HepG2 (cell line): ENCODE data around the gene FADD. TPM values are rescaled to one million over a fixed set of nuclear protein-coding genes. Genes with fewer than 3 reads are reported as not detected.
A peak's percentile ranks its signal among the peaks of the same experiment; 100 is the strongest.

Experiments used
- CEBPB ChIP-seq: IDR thresholded peaks from 2 replicates; pipeline ENCODE4 v1.6.1; 2011; ENCODE audit warnings: low read depth, low read length, improper control_type of control experiment, borderline replicate concordance
- POLR2A ChIP-seq, 2 experiments: IDR thresholded peaks; 2 replicates each; pipeline ENCODE4 v1.6.1; 2011; ENCODE audit warnings: low read depth in 2 of 2, low read length in 2 of 2, mild to moderate bottlenecking in 1 of 2, moderate library complexity in 1 of 2; ENCODE audit not compliant: insufficient read depth in 1 of 2
- RFX3 ChIP-seq: IDR thresholded peaks from 2 replicates; pipeline ENCODE4 v1.6.1; 2016; ENCODE audit warnings: missing biosample characterization, missing genetic modification reagents
- SMARCE1 ChIP-seq: fragments of 450-650 bp; IDR thresholded peaks from 2 replicates; pipeline ENCODE4 v1.6.1; 2017; ENCODE audit warnings: borderline replicate concordance
- TCF12 ChIP-seq, 2 experiments: fragments of 450-650 bp in 1 of 2; sonication (generic) in 1 of 2; formaldehyde crosslinking in 1 of 2; IDR thresholded peaks; 2 replicates each; pipeline versions ENCODE4 v1.6.1 to v1.8.0; 2017 to 2022; ENCODE audit warnings: antibody characterized with exemption in 1 of 2, mild to moderate bottlenecking in 1 of 2, missing genetic modification reagents in 1 of 2, moderate library complexity in 1 of 2
- ZKSCAN1 ChIP-seq: fragments of 150-350 bp; IDR thresholded peaks from 2 replicates; pipeline ENCODE4 v1.6.1; 2014; ENCODE audit warnings: low read length
- ZNF616 ChIP-seq: sonication (generic); formaldehyde crosslinking; IDR thresholded peaks from 2 replicates; pipeline ENCODE4 v1.5.0; 2020; ENCODE audit warnings: low read depth, mild to moderate bottlenecking, missing genetic modification reagents
- ZNF768 ChIP-seq: sonication (generic); formaldehyde crosslinking; IDR thresholded peaks from 2 replicates; pipeline ENCODE4 v1.4.0; 2020; ENCODE audit warnings: missing genetic modification reagents
- ZNF776 ChIP-seq: sonication (generic); formaldehyde crosslinking; IDR thresholded peaks from 2 replicates; pipeline ENCODE4 v1.4.0; 2020; ENCODE audit warnings: mild to moderate bottlenecking, missing genetic modification reagents
- ZNF879 ChIP-seq: sonication (generic); formaldehyde crosslinking; IDR thresholded peaks from 2 replicates; pipeline ENCODE4 v1.8.1; 2023; ENCODE audit warnings: missing genetic modification reagents
- polyA plus RNA-seq, 8 experiments: library from polyadenylated mRNA; depleted of rRNA in 3 of 8; stranded (reverse) in 7 of 8; unstranded in 1 of 8; fragments of >200 nt; fragmentation: Illumina TruSeq in 4 of 8; extraction: Trizol in 4 of 8; gene quantifications; 2 replicates each; pipeline versions ENCODE4 v1.2.1 to v1.2.3, GENCODE V29; 2011 to 2016; ENCODE audit warnings: low read depth in 4 of 8, missing spikeins in 1 of 8, mixed read lengths in 1 of 8; ENCODE audit not compliant: insufficient read depth in 1 of 8
- total RNA-seq, 5 experiments: library from RNA; depleted of rRNA; stranded (reverse); fragments of >200 nt; fragmentation: Illumina TruSeq; extraction: Trizol; gene quantifications; 2 replicates each; pipeline ENCODE4 v1.2.3, GENCODE V29; 2016; ENCODE audit warnings: low read depth in 1 of 5
- TF ChIP-seq, protein P1 (sequence below): sonication (generic); formaldehyde crosslinking; IDR thresholded peaks from 2 replicates; pipeline ENCODE4 v1.4.0; 2020; ENCODE audit warnings: missing genetic modification reagents
- TF ChIP-seq, protein P2 (sequence below): sonication (generic); formaldehyde crosslinking; conservative IDR thresholded peaks from 2 replicates; pipeline ENCODE4 v1.4.0; 2020; ENCODE audit warnings: missing genetic modification reagents
- TF ChIP-seq, protein P3 (sequence below): sonication (generic); formaldehyde crosslinking; IDR thresholded peaks from 2 replicates; pipeline ENCODE4 v1.4.0; 2020; ENCODE audit warnings: mild to moderate bottlenecking, low read depth, missing genetic modification reagents
- TF ChIP-seq, protein P4 (sequence below): sonication (generic); formaldehyde crosslinking; IDR thresholded peaks from 2 replicates; pipeline ENCODE4 v1.4.0; 2020; ENCODE audit warnings: mild to moderate bottlenecking, missing genetic modification reagents
- TF ChIP-seq, protein P5 (sequence below): sonication (generic); formaldehyde crosslinking; IDR thresholded peaks from 2 replicates; pipeline ENCODE4 v1.5.0; 2020; ENCODE audit warnings: mild to moderate bottlenecking, missing genetic modification reagents

FADD gene
- total and polyA plus RNA-seq, 2 of the 13 experiments (the other 11 are each of a cell fraction or from before 2014, with no cell fraction given), result 14.2 to 22.2 TPM

DNA sequence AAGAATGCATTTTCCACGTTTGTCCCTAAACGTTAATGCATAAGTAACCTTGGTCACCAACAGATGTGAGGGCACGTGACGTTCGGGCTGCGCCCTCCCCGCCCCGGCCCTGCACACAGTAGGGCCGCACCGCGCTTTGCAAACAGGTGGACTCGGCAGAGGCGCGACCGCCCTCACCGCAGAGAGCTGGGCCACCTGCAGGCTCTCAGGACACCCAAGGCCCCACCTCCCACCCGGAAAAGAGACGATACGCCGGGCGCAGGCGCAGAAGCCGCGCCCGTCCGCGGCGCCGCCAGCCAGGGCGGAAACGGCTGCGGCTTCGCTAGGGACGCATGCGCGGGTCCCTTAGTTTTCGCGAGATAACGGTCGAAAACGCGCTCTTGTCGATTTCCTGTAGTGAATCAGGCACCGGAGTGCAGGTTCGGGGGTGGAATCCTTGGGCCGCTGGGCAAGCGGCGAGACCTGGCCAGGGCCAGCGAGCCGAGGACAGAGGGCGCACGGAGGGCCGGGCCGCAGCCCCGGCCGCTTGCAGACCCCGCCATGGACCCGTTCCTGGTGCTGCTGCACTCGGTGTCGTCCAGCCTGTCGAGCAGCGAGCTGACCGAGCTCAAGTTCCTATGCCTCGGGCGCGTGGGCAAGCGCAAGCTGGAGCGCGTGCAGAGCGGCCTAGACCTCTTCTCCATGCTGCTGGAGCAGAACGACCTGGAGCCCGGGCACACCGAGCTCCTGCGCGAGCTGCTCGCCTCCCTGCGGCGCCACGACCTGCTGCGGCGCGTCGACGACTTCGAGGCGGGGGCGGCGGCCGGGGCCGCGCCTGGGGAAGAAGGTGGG is at the start of gene FADD (continued):
- TF ChIP-seq, protein P1, sequence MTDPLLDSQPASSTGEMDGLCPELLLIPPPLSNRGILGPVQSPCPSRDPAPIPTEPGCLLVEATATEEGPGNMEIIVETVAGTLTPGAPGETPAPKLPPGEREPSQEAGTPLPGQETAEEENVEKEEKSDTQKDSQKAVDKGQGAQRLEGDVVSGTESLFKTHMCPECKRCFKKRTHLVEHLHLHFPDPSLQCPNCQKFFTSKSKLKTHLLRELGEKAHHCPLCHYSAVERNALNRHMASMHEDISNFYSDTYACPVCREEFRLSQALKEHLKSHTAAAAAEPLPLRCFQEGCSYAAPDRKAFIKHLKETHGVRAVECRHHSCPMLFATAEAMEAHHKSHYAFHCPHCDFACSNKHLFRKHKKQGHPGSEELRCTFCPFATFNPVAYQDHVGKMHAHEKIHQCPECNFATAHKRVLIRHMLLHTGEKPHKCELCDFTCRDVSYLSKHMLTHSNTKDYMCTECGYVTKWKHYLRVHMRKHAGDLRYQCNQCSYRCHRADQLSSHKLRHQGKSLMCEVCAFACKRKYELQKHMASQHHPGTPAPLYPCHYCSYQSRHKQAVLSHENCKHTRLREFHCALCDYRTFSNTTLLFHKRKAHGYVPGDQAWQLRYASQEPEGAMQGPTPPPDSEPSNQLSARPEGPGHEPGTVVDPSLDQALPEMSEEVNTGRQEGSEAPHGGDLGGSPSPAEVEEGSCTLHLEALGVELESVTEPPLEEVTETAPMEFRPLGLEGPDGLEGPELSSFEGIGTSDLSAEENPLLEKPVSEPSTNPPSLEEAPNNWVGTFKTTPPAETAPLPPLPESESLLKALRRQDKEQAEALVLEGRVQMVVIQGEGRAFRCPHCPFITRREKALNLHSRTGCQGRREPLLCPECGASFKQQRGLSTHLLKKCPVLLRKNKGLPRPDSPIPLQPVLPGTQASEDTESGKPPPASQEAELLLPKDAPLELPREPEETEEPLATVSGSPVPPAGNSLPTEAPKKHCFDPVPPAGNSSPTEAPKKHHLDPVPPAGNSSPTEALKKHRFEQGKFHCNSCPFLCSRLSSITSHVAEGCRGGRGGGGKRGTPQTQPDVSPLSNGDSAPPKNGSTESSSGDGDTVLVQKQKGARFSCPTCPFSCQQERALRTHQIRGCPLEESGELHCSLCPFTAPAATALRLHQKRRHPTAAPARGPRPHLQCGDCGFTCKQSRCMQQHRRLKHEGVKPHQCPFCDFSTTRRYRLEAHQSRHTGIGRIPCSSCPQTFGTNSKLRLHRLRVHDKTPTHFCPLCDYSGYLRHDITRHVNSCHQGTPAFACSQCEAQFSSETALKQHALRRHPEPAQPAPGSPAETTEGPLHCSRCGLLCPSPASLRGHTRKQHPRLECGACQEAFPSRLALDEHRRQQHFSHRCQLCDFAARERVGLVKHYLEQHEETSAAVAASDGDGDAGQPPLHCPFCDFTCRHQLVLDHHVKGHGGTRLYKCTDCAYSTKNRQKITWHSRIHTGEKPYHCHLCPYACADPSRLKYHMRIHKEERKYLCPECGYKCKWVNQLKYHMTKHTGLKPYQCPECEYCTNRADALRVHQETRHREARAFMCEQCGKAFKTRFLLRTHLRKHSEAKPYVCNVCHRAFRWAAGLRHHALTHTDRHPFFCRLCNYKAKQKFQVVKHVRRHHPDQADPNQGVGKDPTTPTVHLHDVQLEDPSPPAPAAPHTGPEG (CRISPR knock-in tag), result no peak; the same call in 1 of the 2 replicates
- no peak for TF ChIP-seq CEBPB
- TF ChIP-seq, protein P2, sequence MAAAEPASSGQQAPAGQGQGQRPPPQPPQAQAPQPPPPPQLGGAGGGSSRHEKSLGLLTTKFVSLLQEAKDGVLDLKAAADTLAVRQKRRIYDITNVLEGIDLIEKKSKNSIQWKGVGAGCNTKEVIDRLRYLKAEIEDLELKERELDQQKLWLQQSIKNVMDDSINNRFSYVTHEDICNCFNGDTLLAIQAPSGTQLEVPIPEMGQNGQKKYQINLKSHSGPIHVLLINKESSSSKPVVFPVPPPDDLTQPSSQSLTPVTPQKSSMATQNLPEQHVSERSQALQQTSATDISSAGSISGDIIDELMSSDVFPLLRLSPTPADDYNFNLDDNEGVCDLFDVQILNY (CRISPR knock-in tag), result no peak
- TF ChIP-seq, protein P3, sequence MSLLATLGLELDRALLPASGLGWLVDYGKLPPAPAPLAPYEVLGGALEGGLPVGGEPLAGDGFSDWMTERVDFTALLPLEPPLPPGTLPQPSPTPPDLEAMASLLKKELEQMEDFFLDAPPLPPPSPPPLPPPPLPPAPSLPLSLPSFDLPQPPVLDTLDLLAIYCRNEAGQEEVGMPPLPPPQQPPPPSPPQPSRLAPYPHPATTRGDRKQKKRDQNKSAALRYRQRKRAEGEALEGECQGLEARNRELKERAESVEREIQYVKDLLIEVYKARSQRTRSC, result no peak
- peak; percentile 72; the same call in 1 of the 2 replicates for TF ChIP-seq ZNF776 (CRISPR knock-in tag)
- no peak for TF ChIP-seq TCF12 (IDR thresholded peaks at IDR 0.05)
- TF ChIP-seq TCF12 (CRISPR knock-in tag; IDR thresholded peaks at IDR 0.05), result no peak
- TF ChIP-seq, protein P4, sequence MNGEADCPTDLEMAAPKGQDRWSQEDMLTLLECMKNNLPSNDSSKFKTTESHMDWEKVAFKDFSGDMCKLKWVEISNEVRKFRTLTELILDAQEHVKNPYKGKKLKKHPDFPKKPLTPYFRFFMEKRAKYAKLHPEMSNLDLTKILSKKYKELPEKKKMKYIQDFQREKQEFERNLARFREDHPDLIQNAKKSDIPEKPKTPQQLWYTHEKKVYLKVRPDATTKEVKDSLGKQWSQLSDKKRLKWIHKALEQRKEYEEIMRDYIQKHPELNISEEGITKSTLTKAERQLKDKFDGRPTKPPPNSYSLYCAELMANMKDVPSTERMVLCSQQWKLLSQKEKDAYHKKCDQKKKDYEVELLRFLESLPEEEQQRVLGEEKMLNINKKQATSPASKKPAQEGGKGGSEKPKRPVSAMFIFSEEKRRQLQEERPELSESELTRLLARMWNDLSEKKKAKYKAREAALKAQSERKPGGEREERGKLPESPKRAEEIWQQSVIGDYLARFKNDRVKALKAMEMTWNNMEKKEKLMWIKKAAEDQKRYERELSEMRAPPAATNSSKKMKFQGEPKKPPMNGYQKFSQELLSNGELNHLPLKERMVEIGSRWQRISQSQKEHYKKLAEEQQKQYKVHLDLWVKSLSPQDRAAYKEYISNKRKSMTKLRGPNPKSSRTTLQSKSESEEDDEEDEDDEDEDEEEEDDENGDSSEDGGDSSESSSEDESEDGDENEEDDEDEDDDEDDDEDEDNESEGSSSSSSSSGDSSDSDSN (CRISPR knock-in tag), result peak; percentile 46; the same call in 1 of the 2 replicates
- peak; percentile 77 to 87 for TF ChIP-seq POLR2A (IDR thresholded peaks at IDR 0.05; ENCODE audit: insufficient read depth in 1 of 2, low read depth in 2 of 2, low read length in 2 of 2)
- TF ChIP-seq ZNF616 (CRISPR knock-in tag), result peak; percentile 84
- TF ChIP-seq, protein P5, sequence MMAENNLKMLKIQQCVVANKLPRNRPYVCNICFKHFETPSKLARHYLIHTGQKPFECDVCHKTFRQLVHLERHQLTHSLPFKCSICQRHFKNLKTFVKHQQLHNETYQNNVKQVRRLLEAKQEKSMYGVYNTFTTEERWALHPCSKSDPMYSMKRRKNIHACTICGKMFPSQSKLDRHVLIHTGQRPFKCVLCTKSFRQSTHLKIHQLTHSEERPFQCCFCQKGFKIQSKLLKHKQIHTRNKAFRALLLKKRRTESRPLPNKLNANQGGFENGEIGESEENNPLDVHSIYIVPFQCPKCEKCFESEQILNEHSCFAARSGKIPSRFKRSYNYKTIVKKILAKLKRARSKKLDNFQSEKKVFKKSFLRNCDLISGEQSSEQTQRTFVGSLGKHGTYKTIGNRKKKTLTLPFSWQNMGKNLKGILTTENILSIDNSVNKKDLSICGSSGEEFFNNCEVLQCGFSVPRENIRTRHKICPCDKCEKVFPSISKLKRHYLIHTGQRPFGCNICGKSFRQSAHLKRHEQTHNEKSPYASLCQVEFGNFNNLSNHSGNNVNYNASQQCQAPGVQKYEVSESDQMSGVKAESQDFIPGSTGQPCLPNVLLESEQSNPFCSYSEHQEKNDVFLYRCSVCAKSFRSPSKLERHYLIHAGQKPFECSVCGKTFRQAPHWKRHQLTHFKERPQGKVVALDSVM (CRISPR knock-in tag), result no peak
- TF ChIP-seq ZKSCAN1, result peak; percentile 99
- TF ChIP-seq ZNF768 (CRISPR knock-in tag), result peak; percentile 56; the same call in 1 of the 2 replicates
- TF ChIP-seq ZNF879, result no peak
- no peak for TF ChIP-seq RFX3 (CRISPR knock-in tag)
- TF ChIP-seq SMARCE1, result no peak
